Measurements from ENCODE around the gene GPR3. TPM values are rescaled to one million over a fixed set of nuclear protein-coding genes. Genes with fewer than 3 reads are reported as not detected.

GPR3 gene
- total RNA-seq, 4 donors from 2014 or later: 0.36 to 0.81 TPM; not detected in 2

- Histone ChIP-seq H3K27me3 (no peaks in the 10 kb centered on the region), H3K27ac (no peak overlapping the region), H3K4me3 (no peak overlapping the region), H3K9me3 (no peaks in the 10 kb centered on the region), H3K36me3 (no peaks in the 10 kb centered on the region), H3K4me1 (peaks cover 60% of the 10 kb centered on the region)
- WGBS: 36% methylated on average over 12 of the region's 12 CpGs
- no peak for DNase-seq (ENCODE audit: low spot score in 2 of 2)
- TF ChIP-seq POLR2A (IDR thresholded peaks at IDR 0.05): no peak
- no peak for TF ChIP-seq POLR2AphosphoS5 (IDR thresholded peaks at IDR 0.05)
- TF ChIP-seq, protein P1, sequence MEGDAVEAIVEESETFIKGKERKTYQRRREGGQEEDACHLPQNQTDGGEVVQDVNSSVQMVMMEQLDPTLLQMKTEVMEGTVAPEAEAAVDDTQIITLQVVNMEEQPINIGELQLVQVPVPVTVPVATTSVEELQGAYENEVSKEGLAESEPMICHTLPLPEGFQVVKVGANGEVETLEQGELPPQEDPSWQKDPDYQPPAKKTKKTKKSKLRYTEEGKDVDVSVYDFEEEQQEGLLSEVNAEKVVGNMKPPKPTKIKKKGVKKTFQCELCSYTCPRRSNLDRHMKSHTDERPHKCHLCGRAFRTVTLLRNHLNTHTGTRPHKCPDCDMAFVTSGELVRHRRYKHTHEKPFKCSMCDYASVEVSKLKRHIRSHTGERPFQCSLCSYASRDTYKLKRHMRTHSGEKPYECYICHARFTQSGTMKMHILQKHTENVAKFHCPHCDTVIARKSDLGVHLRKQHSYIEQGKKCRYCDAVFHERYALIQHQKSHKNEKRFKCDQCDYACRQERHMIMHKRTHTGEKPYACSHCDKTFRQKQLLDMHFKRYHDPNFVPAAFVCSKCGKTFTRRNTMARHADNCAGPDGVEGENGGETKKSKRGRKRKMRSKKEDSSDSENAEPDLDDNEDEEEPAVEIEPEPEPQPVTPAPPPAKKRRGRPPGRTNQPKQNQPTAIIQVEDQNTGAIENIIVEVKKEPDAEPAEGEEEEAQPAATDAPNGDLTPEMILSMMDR (IDR thresholded peaks at IDR 0.05): no peak
- TF ChIP-seq EP300 (IDR thresholded peaks at IDR 0.05): no peak
Observed at GRCh38 chr1:27377760-27378495, 14.5 kb upstream of the GPR3 start.

- Histone ChIP-seq H3K4me1 (peaks cover 57% of the 10 kb centered on the region), H3K4me3 (no peak overlapping the region), H3K9me3 (no peaks in the 10 kb centered on the region), H3K36me3 (no peaks in the 10 kb centered on the region), H3K27ac (peak overlapping the region; percentile 66), H3K27me3 (no peaks in the 10 kb centered on the region)
- 46% methylated on average over 4 of the region's 11 CpGs for WGBS
- TF ChIP-seq EP300 (IDR thresholded peaks at IDR 0.05): no peak
- no peak for TF ChIP-seq POLR2AphosphoS5 (IDR thresholded peaks at IDR 0.05)
- TF ChIP-seq, protein P1 (IDR thresholded peaks at IDR 0.05): no peak
- no peak for TF ChIP-seq POLR2A (IDR thresholded peaks at IDR 0.05)
- peak in 1 of 2 donors; percentile 59 for DNase-seq (ENCODE audit: low spot score in 2 of 2)
Observed at GRCh38 chr1:27379564-27380122, 12.8 kb upstream of the GPR3 start.

- TF ChIP-seq POLR2AphosphoS5 (IDR thresholded peaks at IDR 0.05) (no peak), POLR2A (IDR thresholded peaks at IDR 0.05) (no peak), EP300 (IDR thresholded peaks at IDR 0.05) (no peak)
- TF ChIP-seq, protein P1 (IDR thresholded peaks at IDR 0.05): no peak
- Histone ChIP-seq H3K27ac (peak overlapping the region; percentile 66), H3K4me3 (no peak overlapping the region), H3K27me3 (no peaks in the 10 kb centered on the region), H3K9me3 (no peaks in the 10 kb centered on the region), H3K4me1 (peaks cover 57% of the 10 kb centered on the region), H3K36me3 (no peaks in the 10 kb centered on the region)
- DNase-seq (ENCODE audit: low spot score in 2 of 2): peak in 1 of 2 donors; percentile 56
- 81% methylated on average over 4 of the region's 4 CpGs for WGBS
Observed at GRCh38 chr1:27380224-27380623, 12.2 kb upstream of the GPR3 start.

- peak in 1 of 2 donors; percentile 61 for DNase-seq (ENCODE audit: low spot score in 2 of 2)
- Histone ChIP-seq H3K36me3 (no peaks in the 10 kb centered on the region), H3K27ac (peak overlapping the region; percentile 66), H3K9me3 (no peaks in the 10 kb centered on the region), H3K4me1 (peaks cover 57% of the 10 kb centered on the region), H3K27me3 (no peaks in the 10 kb centered on the region), H3K4me3 (no peak overlapping the region)
- 44% methylated on average over 6 of the region's 12 CpGs for WGBS
- TF ChIP-seq, protein P1 (IDR thresholded peaks at IDR 0.05): no peak
- TF ChIP-seq EP300 (IDR thresholded peaks at IDR 0.05) (no peak), POLR2A (IDR thresholded peaks at IDR 0.05) (no peak), POLR2AphosphoS5 (IDR thresholded peaks at IDR 0.05) (no peak)
Observed at GRCh38 chr1:27380766-27381733, 11.4 kb upstream of the GPR3 start.
